ENCODE results near the gene SERPINB2.

The SERPINB2 gene

DNA sequence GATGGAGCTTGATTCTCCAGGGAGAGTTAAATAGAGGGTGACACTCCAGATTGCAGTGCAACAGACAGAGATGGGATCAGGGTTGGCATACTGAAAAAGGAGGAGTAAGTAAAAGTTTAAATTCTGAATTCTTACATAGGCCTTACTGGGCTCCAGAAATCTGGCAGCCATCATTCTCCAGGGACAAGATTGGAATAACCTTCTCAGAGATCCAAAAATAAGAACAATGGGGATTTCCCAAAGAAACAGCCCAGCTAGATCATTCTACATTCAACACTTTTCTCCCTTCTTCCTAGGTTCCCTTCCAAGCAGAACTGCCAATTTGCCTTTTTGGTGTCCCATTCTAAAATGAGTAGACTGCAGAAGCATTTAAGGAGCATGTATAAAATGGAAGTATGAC, 14.9 kb upstream of the SERPINB2 start:
- ATAC-seq (replicated peaks): no peak
- H3K4me3 Mint-ChIP-seq: no peak overlapping the region
- H3K27ac Mint-ChIP-seq: no peak overlapping the region
- peaks cover 6 to 12% of the 10 kb centered on the region in 2 donors for H3K27me3 Mint-ChIP-seq
- H3K4me1 Mint-ChIP-seq: no peaks in the 10 kb centered on the region
- no peak for DNase-seq
- H3K9me3 Mint-ChIP-seq: peaks cover 0 to 2% of the 10 kb centered on the region in 2 donors
- H3K36me3 Mint-ChIP-seq: no peaks in the 10 kb centered on the region

DNA sequence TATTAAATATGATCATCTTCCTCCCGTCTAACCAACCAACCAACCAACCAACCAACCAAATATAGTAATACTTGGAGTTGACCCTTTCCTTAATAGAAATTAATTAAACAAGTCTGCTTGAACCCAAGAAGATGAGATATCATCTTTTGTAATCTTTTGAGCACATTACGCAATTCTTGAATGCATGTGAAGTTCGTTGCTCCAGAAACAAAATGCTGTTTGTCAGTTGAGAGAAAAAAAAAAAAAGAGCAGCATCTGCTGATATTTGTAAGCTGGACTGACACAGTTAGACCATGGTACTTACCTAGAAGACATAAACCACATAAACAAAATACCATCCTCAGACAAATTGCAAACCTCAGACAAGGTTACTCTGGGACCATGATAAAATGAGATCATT, 9.2 kb upstream of the SERPINB2 start:
- DNase-seq: no peak
- Mint-ChIP-seq H3K27me3 (peaks cover 0 to 5% of the 10 kb centered on the region in 2 donors), H3K27ac (no peak overlapping the region), H3K9me3 (peaks cover 0 to 2% of the 10 kb centered on the region in 2 donors), H3K4me3 (no peak overlapping the region), H3K4me1 (no peaks in the 10 kb centered on the region), H3K36me3 (no peaks in the 10 kb centered on the region)
- ATAC-seq (replicated peaks): no peak

DNA sequence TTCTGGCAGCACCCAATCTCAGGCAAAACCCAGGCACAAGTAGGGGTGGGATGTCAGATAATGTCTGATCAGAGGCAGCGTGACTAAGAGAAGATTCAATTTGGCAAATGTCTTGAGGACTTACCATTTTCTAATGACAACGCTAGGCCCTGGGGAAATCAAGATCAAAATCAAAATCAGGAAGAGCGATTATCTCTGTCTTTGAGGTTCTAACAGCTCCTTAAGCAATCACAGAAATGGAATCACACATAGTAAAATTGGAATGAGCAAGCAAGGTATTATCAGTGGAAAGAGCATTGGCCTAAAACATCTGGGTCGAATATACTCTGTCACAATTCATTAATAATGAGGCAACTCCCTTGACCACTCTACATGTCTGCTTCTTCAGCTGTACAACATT, 8.6 kb upstream of the SERPINB2 start:
- H3K27ac Mint-ChIP-seq: no peak overlapping the region
- no peaks in the 10 kb centered on the region for H3K36me3 Mint-ChIP-seq
- peaks cover 0 to 3% of the 10 kb centered on the region in 2 donors for H3K27me3 Mint-ChIP-seq
- H3K9me3 Mint-ChIP-seq: peaks cover 0 to 2% of the 10 kb centered on the region in 2 donors
- no peaks in the 10 kb centered on the region for H3K4me1 Mint-ChIP-seq
- DNase-seq: no peak
- H3K4me3 Mint-ChIP-seq: no peak overlapping the region
- no peak for ATAC-seq (replicated peaks)

DNA sequence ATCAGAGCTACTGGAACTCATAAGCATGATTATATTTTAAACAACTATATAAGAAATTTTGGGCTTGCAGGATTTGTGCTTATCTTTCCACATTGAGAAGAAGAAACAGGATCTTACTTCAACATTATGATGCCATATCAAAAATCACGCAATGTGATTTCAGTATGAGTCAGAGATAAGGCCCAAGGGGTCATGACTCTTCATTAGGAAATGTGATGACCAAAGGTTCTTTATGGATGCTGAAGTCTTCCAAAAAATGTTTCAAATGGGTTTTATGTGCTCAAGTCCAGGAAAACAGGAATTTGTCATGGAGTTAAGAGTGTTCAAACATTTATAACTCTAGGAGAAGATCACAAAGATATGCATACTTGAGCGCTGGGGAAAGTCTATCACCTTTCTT, 7.8 kb upstream of the SERPINB2 start:
- Mint-ChIP-seq H3K27me3 (peaks cover 4 to 5% of the 10 kb centered on the region in 2 donors), H3K36me3 (no peaks in the 10 kb centered on the region), H3K27ac (no peak overlapping the region), H3K9me3 (peaks cover 0 to 2% of the 10 kb centered on the region in 2 donors), H3K4me1 (no peaks in the 10 kb centered on the region), H3K4me3 (no peak overlapping the region)
- no peak for DNase-seq
- no peak for ATAC-seq (replicated peaks)

DNA sequence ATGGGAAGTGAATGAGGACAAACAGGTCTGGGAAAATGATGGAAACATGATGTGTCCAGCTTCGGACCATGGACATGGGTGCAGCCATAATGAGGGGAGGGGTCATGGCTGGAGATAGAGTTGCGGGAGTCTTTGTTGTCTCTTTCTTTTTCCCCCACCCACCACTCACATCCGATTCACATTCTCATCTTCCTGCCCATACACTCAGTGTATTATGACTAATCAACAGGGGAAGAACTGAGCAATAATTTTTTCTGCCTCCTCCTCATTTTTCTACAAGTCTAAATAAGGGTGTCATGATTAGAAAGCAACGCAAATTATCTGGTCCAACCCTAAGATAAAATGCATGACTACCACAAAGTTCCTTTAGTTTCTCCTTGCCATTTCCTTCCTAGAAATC, 5.7 kb upstream of the SERPINB2 start:
- no peak overlapping the region for H3K4me3 Mint-ChIP-seq
- no peak for ATAC-seq (replicated peaks)

DNA sequence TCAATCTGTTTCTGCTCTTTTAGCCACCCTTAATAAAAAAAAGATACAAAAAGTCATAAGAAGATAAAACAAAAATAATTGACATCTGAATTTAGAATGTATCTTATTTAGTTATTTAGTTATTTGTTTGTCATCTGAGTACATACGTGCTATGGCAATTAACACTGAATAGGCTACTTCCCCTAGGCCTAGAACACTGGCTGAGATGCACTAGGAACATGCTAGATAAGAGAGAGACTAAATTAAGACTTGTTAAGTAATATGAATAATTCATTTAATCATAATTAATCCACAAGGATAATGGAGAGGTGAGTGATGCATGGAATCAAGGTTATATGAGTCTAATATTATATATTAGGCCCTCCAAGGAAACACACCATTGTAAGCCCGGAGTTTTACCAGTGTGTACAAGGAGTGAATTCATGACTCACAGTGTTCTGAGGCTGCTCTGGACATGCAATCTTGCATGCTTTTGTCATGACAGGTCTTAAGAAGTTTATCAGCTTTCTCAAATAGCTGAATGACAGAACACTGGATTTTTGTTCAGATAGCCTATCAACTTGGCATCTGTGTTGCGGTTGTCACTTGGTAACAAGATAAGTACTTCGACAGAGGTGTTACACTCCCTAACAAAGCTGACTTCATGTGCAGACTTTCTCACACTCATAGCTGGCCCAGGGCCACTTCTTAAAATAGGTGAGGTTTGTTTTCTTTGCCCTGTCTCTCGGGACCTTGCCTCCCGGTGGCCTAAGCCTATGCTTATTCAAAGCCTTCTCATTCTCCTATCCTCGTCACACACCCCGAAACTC, 5.0 kb upstream of the SERPINB2 start:
- no peak for ATAC-seq (replicated peaks)
- DNase-seq: no peak
- H3K27ac Mint-ChIP-seq: no peak overlapping the region

More for the DNA sequence above, 5.7 kb upstream of the SERPINB2 start:
- no peaks in the 10 kb centered on the region for H3K4me1 Mint-ChIP-seq
- H3K27me3 Mint-ChIP-seq: peaks cover 6 to 12% of the 10 kb centered on the region in 2 donors
- no peaks in the 10 kb centered on the region for H3K36me3 Mint-ChIP-seq
- no peak overlapping the region for H3K27ac Mint-ChIP-seq
- H3K9me3 Mint-ChIP-seq: no peaks in the 10 kb centered on the region
- DNase-seq: no peak

DNA sequence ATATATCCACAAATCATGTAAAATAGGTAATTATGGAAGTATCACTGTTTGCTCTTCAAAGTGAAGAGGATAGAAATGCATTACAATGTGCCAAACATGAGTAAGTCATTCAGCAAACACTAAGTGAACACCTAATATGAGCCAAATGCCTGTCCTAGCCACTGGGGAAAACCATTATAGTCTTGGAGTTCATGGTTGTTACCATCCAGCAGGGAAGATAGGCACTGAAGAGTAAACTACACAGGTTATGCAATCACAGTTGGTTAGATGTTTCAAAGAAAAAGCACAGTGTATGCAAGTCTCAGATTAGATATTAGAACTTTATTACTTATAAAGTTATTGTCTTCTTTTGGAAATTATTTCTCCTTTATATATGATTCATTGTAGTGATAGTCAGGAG, 3.9 kb upstream of the SERPINB2 start:
- H3K36me3 Mint-ChIP-seq: no peaks in the 10 kb centered on the region
- DNase-seq: no peak

More for the DNA sequence above, 5.0 kb upstream of the SERPINB2 start:
- no peak overlapping the region for H3K4me3 Mint-ChIP-seq
- peaks cover 6 to 12% of the 10 kb centered on the region in 2 donors for H3K27me3 Mint-ChIP-seq
- H3K9me3 Mint-ChIP-seq: no peaks in the 10 kb centered on the region
- no peaks in the 10 kb centered on the region for H3K4me1 Mint-ChIP-seq
- H3K36me3 Mint-ChIP-seq: no peaks in the 10 kb centered on the region

DNA sequence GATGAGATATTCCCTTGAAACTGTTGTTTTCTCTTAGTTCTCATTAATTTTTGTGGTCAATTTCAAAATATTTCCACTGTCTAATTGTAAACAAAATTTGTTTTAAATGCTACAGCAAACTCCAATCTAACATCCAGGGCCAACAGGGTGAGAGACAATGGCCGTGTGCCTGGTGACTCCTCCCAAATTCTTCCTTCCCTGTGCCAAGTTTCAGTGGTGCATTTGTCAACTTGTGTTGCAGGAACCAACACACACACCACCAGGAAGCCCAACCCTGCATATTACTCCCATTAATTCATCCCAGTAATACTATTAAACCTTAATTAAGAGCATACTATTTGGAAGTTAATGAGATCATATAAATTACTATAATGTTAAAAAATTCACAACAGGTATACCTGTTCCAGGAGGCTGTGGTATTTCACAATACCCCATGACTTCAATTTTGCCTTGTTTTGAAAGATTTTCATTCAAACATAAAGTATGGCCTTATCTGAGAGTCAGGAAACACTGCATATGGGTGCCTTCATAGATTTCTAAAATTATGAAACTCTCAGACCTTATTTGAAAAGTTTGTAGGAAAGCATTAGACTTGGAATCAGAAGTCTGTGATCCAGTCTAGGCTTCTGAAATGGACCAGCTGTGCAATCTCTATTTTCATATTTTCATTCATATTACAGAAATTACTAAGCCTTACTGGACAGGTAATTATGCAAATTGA, 1.1 kb downstream of the SERPINB2 start:
- no peaks in the 10 kb centered on the region for H3K4me1 Mint-ChIP-seq
- H3K27me3 Mint-ChIP-seq: peaks cover 6 to 12% of the 10 kb centered on the region in 2 donors
- no peaks in the 10 kb centered on the region for H3K36me3 Mint-ChIP-seq

More for the DNA sequence above, 3.9 kb upstream of the SERPINB2 start:
- Mint-ChIP-seq H3K4me1 (no peaks in the 10 kb centered on the region), H3K4me3 (no peak overlapping the region), H3K27ac (no peak overlapping the region), H3K27me3 (peaks cover 6 to 12% of the 10 kb centered on the region in 2 donors), H3K9me3 (no peaks in the 10 kb centered on the region)
- ATAC-seq (replicated peaks): no peak

DNA sequence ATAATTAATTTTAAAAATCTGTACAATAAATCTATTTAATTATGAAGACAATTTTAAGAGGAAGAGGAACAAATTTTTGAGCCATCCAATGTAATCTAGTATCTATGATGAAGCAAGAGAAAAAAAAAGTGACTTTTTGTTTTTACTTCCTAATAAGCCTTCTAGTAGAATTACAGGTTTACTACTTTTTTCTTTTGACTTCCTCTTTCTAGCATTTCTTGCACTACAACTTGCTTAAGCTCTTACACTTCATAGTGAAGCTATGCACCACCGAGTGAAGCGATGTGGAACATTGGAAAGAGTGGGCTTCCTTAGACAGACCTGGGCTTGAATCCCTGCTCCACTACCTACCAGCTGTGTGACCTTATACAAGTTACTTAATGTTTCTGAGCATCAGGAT, 2.1 kb downstream of the SERPINB2 start:
- no peaks in the 10 kb centered on the region for H3K36me3 Mint-ChIP-seq
- no peak for DNase-seq
- no peaks in the 10 kb centered on the region for H3K9me3 Mint-ChIP-seq
- H3K27ac Mint-ChIP-seq: no peak overlapping the region
- no peak overlapping the region for H3K4me3 Mint-ChIP-seq
- H3K4me1 Mint-ChIP-seq: no peaks in the 10 kb centered on the region
- peak in 1 of 2 donors; percentile 19 for ATAC-seq (replicated peaks)
- peaks cover 2 to 9% of the 10 kb centered on the region in 2 donors for H3K27me3 Mint-ChIP-seq

More for the DNA sequence above, 1.1 kb downstream of the SERPINB2 start:
- no peak overlapping the region for H3K4me3 Mint-ChIP-seq
- no peak overlapping the region for H3K27ac Mint-ChIP-seq
- H3K9me3 Mint-ChIP-seq: no peaks in the 10 kb centered on the region
- DNase-seq (no peak), ATAC-seq (replicated peaks) (no peak)

DNA sequence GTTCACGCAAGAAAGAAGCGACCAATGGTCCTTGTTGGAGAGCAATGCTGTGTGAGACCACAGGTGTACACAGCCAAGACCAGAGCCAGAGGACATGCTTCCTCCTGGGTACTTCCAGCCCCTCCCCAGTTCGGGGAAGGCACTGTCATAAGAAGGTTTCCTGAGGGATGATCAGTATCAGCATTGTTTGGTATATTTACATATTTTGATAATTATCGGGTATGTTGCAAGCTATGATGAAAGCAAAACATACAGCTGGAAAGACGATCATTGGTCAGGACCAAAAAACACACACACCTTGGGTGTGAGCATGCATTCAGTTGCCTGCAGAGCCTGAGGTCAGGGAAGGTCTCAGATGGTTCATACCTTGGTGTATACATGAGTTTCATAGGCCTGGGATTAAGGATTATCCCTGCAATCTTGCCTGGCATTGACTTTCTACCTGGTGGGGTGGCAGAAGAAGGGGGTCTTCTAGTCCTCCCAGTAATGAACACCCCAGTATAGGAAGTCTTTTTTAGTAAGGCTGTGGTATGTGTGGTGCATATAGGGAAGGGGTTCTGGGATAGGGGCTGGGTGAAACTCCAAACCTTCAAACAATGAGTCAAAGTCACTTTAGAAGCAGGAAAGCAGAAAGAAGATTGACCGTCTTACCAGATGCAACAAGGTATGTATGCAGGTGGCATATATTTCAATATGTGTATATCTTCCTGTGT, 2.9 kb downstream of the SERPINB2 start:
- H3K36me3 Mint-ChIP-seq: no peaks in the 10 kb centered on the region
- no peak for DNase-seq
- H3K27ac Mint-ChIP-seq: no peak overlapping the region
- no peak for ATAC-seq (replicated peaks)
- H3K9me3 Mint-ChIP-seq: no peaks in the 10 kb centered on the region
- H3K4me3 Mint-ChIP-seq: no peak overlapping the region
- H3K27me3 Mint-ChIP-seq: peaks cover 0 to 7% of the 10 kb centered on the region in 2 donors
- H3K4me1 Mint-ChIP-seq: no peaks in the 10 kb centered on the region

DNA sequence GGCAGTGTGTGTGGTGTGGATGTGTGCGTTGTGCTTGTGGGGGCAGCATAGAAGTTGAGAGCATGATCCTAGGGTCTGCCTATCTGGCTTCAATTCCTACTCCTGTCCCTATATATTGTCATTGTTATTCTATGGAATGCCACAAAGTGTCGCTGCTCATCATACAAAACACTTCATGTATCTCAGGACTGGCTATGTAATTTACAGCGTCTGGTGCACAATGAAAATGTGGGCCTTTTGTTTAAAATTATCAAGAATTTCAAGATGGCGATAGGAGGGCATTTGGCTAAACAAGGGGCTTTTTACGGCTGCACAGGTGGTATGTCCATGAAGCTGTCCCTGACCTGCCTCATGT, 3.4 kb downstream of the SERPINB2 start:
- DNase-seq (no peak), ATAC-seq (replicated peaks) (peak; percentile 36 to 52)
- no peak overlapping the region for H3K4me3 Mint-ChIP-seq
- H3K4me1 Mint-ChIP-seq: no peaks in the 10 kb centered on the region
- H3K27ac Mint-ChIP-seq: no peak overlapping the region
- H3K36me3 Mint-ChIP-seq: no peaks in the 10 kb centered on the region
- H3K9me3 Mint-ChIP-seq: no peaks in the 10 kb centered on the region
- H3K27me3 Mint-ChIP-seq: peaks cover 0 to 6% of the 10 kb centered on the region in 2 donors

DNA sequence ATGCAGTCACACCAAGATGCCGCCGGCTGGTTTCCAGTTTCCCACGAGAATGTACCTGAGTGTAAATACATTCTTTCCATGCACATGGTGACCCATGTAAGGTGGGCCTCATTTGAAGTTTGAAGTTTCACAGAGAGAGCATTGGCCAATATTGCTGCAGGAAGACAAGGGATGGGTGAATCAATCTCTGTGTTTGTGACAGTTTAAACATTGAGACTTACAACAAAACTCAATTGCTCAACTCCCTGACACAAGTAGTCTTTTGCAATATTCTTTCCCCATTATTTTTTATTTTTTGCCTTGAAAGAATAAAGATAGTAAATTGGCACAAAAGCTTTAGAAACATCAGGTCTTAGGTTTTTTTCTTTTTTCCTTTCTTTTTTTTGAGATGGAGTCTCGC, 5.1 kb downstream of the SERPINB2 start:
- H3K4me1 Mint-ChIP-seq: no peaks in the 10 kb centered on the region
- H3K27ac Mint-ChIP-seq: no peak overlapping the region
- H3K4me3 Mint-ChIP-seq: no peak overlapping the region
- H3K27me3 Mint-ChIP-seq: no peaks in the 10 kb centered on the region
- no peaks in the 10 kb centered on the region for H3K36me3 Mint-ChIP-seq
- DNase-seq (no peak), ATAC-seq (replicated peaks) (no peak)
- H3K9me3 Mint-ChIP-seq: no peaks in the 10 kb centered on the region

DNA sequence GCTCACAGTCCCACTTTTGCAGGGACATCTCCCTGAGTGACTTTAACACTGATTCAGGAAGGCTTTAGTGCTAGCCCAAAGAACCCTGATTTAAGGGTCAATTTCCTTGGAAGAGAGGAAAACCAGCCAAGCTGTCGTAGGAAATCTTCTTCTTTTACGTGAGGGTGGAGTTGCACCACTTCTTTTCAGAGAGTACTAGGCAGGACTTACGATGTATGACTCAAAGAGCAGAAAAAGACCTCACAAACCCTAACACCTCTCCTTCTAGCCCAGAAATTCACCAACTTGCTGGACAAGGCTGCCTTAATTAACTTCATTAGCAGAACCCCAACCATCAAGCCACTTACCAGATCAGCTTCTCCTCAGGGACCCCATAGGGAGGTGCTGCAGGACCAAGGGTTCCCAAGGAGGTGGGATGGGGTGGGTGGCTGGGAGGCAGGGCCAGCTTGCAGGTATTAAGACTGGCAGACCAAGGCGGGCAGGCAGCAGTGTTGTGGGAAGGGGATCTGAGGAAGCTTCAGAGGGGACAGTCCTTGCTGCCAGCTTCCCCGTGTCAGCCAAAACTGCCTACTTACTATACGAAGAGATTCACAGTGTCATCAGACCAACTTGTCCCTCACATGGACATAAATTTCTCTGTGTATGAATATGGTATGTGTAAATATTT, 6.7 kb downstream of the SERPINB2 start:
- Mint-ChIP-seq H3K9me3 (no peaks in the 10 kb centered on the region), H3K4me3 (no peak overlapping the region), H3K4me1 (no peaks in the 10 kb centered on the region), H3K27ac (no peak overlapping the region), H3K36me3 (no peaks in the 10 kb centered on the region), H3K27me3 (no peaks in the 10 kb centered on the region)
- DNase-seq: no peak
- ATAC-seq (replicated peaks): no peak

DNA sequence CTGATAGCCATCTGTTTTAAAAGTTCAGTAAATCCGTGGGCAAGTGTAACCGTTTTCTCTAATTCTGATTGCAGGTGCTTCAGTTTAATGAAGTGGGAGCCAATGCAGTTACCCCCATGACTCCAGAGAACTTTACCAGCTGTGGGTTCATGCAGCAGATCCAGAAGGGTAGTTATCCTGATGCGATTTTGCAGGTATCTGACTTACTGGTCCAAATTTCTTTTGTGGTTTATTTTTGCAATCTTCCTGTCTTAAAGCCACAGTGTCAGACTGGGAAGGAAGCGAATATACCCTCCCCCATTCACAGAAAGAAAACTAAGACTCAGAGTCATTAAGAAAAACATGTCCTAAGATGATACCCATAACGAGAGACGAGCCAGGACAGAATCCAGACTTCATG, 7.7 kb downstream of the SERPINB2 start:
- H3K4me3 Mint-ChIP-seq: no peak overlapping the region

More for the DNA sequence above, 7.7 kb downstream of the SERPINB2 start:
- no peak for ATAC-seq (replicated peaks)
- DNase-seq: no peak
- H3K9me3 Mint-ChIP-seq: no peaks in the 10 kb centered on the region
- no peaks in the 10 kb centered on the region for H3K4me1 Mint-ChIP-seq
- no peaks in the 10 kb centered on the region for H3K27me3 Mint-ChIP-seq
- H3K27ac Mint-ChIP-seq: no peak overlapping the region
- no peaks in the 10 kb centered on the region for H3K36me3 Mint-ChIP-seq

Data from stimulated activated naive B cell treated with anti-CD40 and anti-IgM and Interleukin-4, amounts not matched to agents 10 μg/mL and 1 μg/mL and 100 μg/mL, for 72 hours (primary cell).